Uterus (tissue), 4 donors: ENCODE results near the gene PLP2. TPM values are rescaled to one million over a fixed set of nuclear protein-coding genes. Genes with fewer than 3 reads are reported as not detected.

ENCODE experiments used
- DNase-seq, 2 donors: peaks; one replicate each; pipeline ENCODE4 v3.0.0-alpha.2; 2019 to 2020
- H3K27ac ChIP-seq, 2 donors: fragments of 200-600 bp; sonication (generic); 1 replicate in 1 of 2; 2 replicates in 1 of 2; pipeline ENCODE4 v1.5.1; 2016 to 2018
- H3K27me3 ChIP-seq, 2 donors: fragments of 200-600 bp; sonication (generic); one replicate each; pipeline ENCODE4 v1.5.1; 2018 to 2019; ENCODE audit warnings: control low read depth in 1 of 2
- H3K36me3 ChIP-seq, 2 donors: fragments of 200-600 bp; sonication (generic); one replicate each; pipeline ENCODE4 v1.5.1; 2019; ENCODE audit warnings: control low read depth in 1 of 2
- H3K4me1 ChIP-seq, 2 donors: fragments of 200-600 bp; sonication (generic); one replicate each; pipeline ENCODE4 v1.5.1; 2018 to 2019; ENCODE audit warnings: control low read depth in 1 of 2
- H3K4me3 ChIP-seq, 2 donors: fragments of 200-600 bp; sonication (generic); 1 replicate in 1 of 2; 2 replicates in 1 of 2; pipeline ENCODE4 v1.5.1; 2018 to 2019; ENCODE audit warnings: mild to moderate bottlenecking in 1 of 2
- H3K9me3 ChIP-seq, 2 donors: fragments of 200-600 bp; sonication (generic); one replicate each; pipeline ENCODE4 v1.5.1; 2019; ENCODE audit warnings: control low read depth in 1 of 2
- POLR2A ChIP-seq, 2 donors: fragments of 450-650 bp; IDR thresholded peaks; one replicate each; pipeline ENCODE4 v1.6.1; 2016; ENCODE audit warnings: antibody characterized with exemption in 2 of 2, mild to moderate bottlenecking in 1 of 2, moderate library complexity in 1 of 2
- intact Hi-C: fragments of 100-400 bp; cut with DNase I; formaldehyde crosslinking; loops from one replicate; pipeline ENCODE4 v1.15.1; 2023; ENCODE audit warnings: low total_unique reads
- total RNA-seq, 4 donors: library from RNA; depleted of rRNA in 3 of 4; stranded (reverse); fragments of >200 nt in 3 of 4; gene quantifications; one replicate each; pipeline versions ENCODE4 v1.1.0 to v1.2.4, GENCODE V29; 2014 to 2023
- TF ChIP-seq, protein P1 (sequence below), 4 experiments: fragments of 200-600 bp in 2 of 4; fragments of 450-650 bp in 2 of 4; sonication (generic) in 2 of 4; IDR thresholded peaks; one replicate each; pipeline ENCODE4 v1.5.1; 2016 to 2019; ENCODE audit warnings: antibody characterized with exemption in 4 of 4, mild to moderate bottlenecking in 2 of 4, moderate library complexity in 1 of 4
- donor health status: DM: yes; HTN: yes; CAD: no.

Gene PLP2
- total RNA-seq, 4 donors from 2014 or later: 2.6 to 171 (median 23.3) TPM

DNA sequence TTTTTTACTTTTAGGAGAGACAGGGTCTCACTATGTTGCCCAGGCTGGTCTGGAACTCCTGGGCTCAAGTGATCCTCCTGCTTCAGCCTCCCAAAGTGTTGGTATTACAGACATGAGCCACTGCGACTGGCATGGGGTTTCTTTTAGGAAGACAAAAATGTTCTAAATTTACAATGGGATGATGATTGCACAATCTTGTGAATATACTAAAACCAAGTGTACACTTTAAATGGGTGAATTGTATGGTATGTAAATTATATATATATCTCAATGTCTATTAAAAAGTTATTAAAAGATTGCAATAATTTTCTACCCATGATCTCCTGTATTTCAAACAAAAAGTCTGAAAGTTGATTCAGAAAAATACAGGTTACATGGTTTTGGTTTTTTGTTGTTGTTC is 18.2 kb upstream of the PLP2 start:
- TF ChIP-seq, protein P1, sequence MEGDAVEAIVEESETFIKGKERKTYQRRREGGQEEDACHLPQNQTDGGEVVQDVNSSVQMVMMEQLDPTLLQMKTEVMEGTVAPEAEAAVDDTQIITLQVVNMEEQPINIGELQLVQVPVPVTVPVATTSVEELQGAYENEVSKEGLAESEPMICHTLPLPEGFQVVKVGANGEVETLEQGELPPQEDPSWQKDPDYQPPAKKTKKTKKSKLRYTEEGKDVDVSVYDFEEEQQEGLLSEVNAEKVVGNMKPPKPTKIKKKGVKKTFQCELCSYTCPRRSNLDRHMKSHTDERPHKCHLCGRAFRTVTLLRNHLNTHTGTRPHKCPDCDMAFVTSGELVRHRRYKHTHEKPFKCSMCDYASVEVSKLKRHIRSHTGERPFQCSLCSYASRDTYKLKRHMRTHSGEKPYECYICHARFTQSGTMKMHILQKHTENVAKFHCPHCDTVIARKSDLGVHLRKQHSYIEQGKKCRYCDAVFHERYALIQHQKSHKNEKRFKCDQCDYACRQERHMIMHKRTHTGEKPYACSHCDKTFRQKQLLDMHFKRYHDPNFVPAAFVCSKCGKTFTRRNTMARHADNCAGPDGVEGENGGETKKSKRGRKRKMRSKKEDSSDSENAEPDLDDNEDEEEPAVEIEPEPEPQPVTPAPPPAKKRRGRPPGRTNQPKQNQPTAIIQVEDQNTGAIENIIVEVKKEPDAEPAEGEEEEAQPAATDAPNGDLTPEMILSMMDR (IDR thresholded peaks at IDR 0.05): no peak
- no peak for TF ChIP-seq POLR2A (IDR thresholded peaks at IDR 0.05)
- no peak overlapping the region for H3K4me3 ChIP-seq
- no peaks in the 10 kb centered on the region for H3K36me3 ChIP-seq
- no peaks in the 10 kb centered on the region for H3K4me1 ChIP-seq
- H3K27ac ChIP-seq: no peak overlapping the region
- H3K27me3 ChIP-seq: no peaks in the 10 kb centered on the region
- intact Hi-C loops: no loop called here
- no peaks in the 10 kb centered on the region for H3K9me3 ChIP-seq
- no peak for DNase-seq

DNA sequence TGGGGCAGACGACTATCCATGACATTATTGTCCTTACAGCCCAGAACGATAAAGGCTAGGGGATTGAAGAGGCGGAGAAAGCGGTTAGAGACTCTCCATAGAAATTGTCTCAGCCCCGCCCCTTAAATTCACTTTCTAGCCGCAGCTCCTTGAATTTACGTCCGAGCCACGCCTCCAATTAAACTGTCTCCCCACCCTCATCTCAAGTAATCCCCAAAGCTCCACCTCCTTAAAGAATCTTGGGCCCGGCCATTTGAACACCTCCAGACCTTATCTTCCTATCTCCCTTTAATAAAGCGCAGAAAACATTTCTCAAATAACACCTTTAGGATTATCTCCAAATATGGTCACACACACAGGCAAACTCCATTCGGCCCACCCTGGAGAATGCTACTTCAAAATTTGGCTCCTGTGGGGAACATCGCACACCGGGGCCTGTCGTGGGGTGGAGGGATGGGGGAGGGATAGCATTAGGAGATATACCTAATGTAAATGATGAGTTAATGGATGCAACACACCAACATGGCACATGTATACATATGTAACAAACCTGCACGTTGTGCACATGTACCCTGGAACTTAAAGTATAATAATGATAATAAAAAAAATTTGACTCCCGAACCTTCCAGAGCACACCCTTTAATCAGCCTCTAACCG is 16.3 kb upstream of the PLP2 start:
- intact Hi-C loops: no loop called here
- Histone ChIP-seq H3K4me3 (peak overlapping the region; percentile 49), H3K9me3 (no peaks in the 10 kb centered on the region), H3K27me3 (no peaks in the 10 kb centered on the region), H3K4me1 (no peaks in the 10 kb centered on the region), H3K27ac (peak overlapping the region; percentile 96 to 98), H3K36me3 (no peaks in the 10 kb centered on the region)
- DNase-seq: peak; percentile 46 to 73
- TF ChIP-seq, protein P1 (IDR thresholded peaks at IDR 0.05): no peak
- TF ChIP-seq POLR2A (IDR thresholded peaks at IDR 0.05): peak in 1 of 2 donors; percentile 20

DNA sequence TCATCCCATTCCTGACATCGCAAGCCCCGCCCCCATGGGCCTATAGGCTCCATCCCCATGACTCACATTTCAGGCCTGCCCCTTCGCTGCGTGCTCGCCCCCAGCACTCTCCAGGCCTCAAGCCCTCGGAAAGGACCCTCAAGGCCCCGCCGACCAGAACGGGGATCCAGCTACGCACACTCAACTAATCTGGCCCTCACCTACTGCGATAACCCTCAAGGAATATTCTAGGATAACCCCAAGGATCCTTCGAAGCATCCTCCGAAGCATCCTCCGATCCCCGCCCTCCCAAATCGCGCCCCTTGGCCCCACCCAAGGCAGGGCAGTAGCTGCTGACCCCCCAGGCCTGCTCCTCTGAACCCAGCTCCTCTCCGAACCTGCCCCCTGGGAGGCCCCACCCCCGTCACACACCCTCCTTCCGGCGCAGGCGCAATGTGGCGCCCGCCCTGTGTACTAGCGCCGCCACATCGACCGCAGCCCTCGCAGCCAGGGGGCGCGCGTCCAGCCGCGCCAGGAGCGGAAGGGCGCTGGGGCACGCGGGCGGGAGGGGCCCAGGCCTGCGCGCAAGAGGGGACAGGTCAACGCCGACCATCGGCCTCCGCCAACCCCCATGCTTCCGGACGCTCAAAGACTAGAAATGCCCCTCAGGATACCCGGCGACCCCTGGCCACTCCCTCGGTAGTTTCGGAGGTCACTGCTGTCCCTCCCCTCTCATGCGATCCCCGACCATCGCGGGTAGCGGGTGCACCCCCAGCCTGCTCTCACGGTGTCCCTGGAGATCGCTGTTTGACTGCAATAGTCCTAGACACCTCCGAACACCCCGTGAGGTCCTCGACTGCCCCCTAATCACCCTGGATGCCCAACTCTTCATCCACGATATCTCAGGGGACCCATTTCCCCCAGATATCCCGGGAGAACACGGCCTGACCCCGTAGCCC is 15.5 kb upstream of the PLP2 start:
- no peaks in the 10 kb centered on the region for H3K36me3 ChIP-seq
- TF ChIP-seq, protein P1 (IDR thresholded peaks at IDR 0.05): peak; percentile 38 to 93 (median 84)
- TF ChIP-seq POLR2A (IDR thresholded peaks at IDR 0.05): peak; percentile 28 to 74
- H3K27me3 ChIP-seq: no peaks in the 10 kb centered on the region
- H3K4me3 ChIP-seq: peak overlapping the region; percentile 49
- DNase-seq: peak; percentile 90 to 91
- intact Hi-C loops: no loop called here
- H3K4me1 ChIP-seq: no peaks in the 10 kb centered on the region
- H3K27ac ChIP-seq: peak overlapping the region; percentile 96 to 98
- H3K9me3 ChIP-seq: no peaks in the 10 kb centered on the region

DNA sequence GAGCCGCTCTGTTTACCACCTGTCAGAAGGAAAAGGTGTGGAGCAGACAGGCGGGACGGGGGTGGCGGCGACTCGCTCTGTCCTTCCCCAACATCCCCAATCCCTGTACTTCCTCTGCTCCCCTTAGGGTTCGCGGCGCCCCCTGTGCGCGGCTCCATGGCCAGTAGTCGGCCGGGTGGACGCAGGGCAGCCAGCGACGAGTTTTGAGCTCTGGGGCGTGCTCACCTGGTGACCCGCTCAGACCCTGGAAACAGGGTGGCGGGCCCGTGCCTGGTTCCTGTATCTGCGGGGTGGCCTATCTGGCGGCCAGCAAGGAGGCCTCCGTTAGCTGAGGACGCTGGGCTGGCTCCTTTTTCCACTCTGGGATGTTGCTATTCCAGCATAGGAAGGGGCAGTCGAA is 14.5 kb upstream of the PLP2 start:
- Histone ChIP-seq H3K4me1 (no peaks in the 10 kb centered on the region), H3K4me3 (no peak overlapping the region), H3K36me3 (no peaks in the 10 kb centered on the region), H3K9me3 (no peaks in the 10 kb centered on the region), H3K27ac (no peak overlapping the region), H3K27me3 (no peaks in the 10 kb centered on the region)
- intact Hi-C loops: no loop called here
- no peak for DNase-seq
- TF ChIP-seq, protein P1 (IDR thresholded peaks at IDR 0.05): no peak

DNA sequence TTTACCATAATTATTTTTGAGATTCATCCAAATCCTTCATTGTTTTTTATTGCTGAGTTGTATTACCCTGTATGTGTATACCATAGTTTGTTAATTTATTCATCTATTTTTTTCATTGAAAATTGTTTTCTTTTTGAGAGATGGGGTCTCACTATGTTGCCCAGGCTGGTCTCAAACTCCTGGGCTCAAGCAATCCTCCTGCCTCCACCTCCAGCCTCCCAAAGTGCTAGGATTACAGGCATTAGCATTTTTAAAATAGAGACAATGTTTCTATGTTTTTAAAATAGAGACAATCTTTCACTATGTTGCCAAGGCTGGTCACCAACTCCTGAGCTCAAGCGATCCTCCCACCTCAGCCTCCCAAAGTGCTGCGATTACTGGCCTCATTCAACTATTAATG is 10.8 kb upstream of the PLP2 start:
- no peak for TF ChIP-seq POLR2A (IDR thresholded peaks at IDR 0.05)
- TF ChIP-seq, protein P1 (IDR thresholded peaks at IDR 0.05): no peak
- Histone ChIP-seq H3K27ac (no peak overlapping the region), H3K9me3 (no peaks in the 10 kb centered on the region), H3K4me3 (no peak overlapping the region), H3K36me3 (no peaks in the 10 kb centered on the region), H3K27me3 (no peaks in the 10 kb centered on the region), H3K4me1 (no peaks in the 10 kb centered on the region)
- DNase-seq: no peak
- intact Hi-C loops: no loop called here
